Suppressor macrophage treated with lipopolysaccharide for 4 hours (primary cell): Measurements from ENCODE around the gene CACNB3.
"Not testable (repeated sequence)": the region's sequence is repeated elsewhere in the genome, so short reads cannot be mapped to it uniquely, and the experiment has no call there.

Source experiments
- DNase-seq: peaks from one replicate; pipeline ENCODE4 v3.0.0-alpha.2; 2020

The CACNB3 gene

GRCh38 chr12:48857278-48857994 is 39.1 kb downstream of the CACNB3 start:
- no peak for DNase-seq

GRCh38 chr12:48858043-48858442 is 39.7 kb downstream of the CACNB3 start:
- no peak for DNase-seq

DNA sequence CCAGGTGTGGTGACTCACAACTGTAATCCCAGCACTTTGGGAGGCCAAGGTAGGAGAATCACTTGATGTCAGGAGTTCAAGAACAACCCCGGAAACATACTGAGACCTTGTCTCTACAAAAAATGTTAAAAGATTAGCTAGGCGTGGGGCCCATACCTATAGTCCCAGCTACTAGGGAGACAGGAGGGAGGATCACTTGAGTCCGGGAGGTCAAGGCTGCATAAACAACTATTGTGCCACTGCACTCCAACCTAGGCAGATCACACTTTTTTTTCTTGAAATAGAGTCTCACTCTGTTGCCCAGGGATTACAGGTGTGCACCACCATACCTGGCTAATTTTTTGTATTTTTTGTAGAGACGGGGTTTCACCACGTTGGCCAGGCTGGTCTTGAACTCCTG is 41.3 kb downstream of the CACNB3 start:
- DNase-seq, result no peak

GRCh38 chr12:48860236-48860635 is 41.9 kb downstream of the CACNB3 start:
- DNase-seq, result not testable (repeated sequence)

- no peak for DNase-seq
These were observed 42.8 kb downstream of the CACNB3 start for GRCh38 chr12:48861111-48861510.

DNA sequence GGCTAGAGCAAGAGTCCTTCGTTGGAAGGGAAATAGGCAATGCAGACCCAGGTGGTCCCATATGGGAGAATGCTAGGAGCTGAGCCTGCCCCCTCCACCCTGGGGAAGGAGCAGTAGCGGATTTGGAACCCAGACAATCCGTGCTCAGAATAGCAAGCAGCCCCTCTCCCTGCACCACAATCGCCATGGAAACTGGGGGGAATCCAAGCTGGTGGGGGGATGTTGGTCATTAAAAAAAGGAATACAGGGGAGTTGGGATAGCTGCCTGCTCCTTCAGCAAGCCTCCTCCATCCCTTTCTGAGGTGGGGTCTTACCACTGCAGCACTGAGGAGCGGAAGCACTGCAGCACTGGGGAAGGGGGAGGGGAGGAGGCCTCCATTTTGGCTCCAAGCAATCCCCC is 44.5 kb downstream of the CACNB3 start:
- DNase-seq, result no peak

GRCh38 chr12:48863291-48863690 is 45.0 kb downstream of the CACNB3 start:
- no peak for DNase-seq

GRCh38 chr12:48865281-48866051 is 47.2 kb downstream of the CACNB3 start, which contains the start of gene RND1:
Gene RND1 (minus strand): TSS chr12:48865870. CDS start chr12:48865767, 103 bp downstream.
- peak; percentile 98 for DNase-seq

GRCh38 chr12:48866052-48866711 is 47.9 kb downstream of the CACNB3 start:
- no peak for DNase-seq

DNA sequence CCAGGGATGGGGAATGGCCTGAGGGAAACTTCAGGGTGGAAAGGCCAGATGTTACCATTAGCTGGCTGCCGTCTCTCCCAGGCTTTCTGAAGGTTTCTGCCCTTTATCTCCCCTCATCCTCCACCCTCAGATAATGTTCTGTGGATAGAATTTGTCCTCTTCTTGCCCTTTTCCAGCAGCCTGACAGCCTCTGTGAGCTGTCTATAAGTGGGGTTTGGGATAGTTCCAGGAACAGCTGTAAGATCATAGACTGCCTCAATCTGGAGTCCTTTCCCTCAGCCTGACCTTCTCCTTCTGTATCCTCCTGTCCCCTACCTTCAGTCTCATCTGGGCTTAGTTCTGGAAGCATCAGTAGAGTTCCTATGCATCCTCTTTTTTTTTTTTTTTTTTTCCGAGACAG is 50.2 kb downstream of the CACNB3 start:
- DNase-seq, result no peak

DNA sequence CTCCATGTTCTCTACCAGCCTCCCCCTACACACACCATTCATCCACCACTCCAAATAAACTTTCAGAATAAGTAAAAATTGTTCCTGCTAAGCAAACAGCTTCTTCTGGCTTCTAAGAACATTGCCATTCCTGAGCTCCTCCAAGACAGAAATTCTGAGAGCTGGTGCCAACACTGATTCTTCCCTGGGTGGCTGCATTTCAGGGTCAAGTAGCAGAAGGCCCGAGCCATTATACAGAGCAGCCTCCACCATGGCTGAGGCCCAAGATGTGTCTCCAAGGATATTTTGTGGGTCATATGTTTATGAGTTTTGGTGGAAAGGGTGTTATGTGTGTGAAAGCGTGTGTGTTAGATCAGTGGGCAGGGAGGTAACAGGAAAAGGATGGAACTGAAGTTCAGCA is 50.9 kb downstream of the CACNB3 start:
- no peak for DNase-seq

DNA sequence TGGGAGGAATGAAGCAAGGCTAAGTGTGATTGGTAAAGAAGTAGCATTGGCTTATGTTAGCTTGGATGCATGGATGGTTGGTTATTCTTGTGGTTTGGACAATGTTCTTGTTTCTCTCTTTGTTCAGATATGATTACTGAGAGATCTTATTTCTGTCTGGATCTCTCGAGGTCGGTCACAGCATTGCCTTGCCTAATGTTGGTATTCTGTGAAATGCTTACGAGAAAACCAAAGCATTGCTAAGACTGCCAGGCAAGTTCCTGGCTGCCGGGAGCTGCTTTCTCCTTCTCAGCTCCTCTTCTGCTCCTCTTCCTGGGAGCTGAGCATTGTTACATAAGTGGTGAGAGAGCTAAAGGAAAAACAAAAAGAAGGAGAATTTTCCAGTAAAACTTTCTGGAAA is 54.8 kb downstream of the CACNB3 start:
- DNase-seq, result no peak

DNA sequence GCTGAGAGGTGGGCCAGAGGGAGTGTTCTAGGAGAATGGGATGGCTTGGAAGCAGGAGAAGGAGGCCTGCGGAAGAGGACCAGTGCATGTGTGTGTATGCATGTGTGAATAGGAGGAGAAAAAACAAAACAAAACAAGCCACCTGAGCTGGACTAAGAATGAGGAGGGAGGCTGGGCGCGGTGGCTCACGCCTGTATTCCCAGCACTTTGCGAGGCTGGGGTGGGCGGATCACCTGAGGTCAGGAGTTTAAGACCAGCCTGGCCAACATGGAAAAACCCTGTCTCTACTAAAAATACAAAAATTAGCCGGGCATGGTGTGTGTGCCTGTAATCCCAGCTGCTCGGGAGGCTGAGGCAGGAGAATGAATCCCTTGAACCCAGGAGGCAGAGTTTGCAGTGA is 55.2 kb downstream of the CACNB3 start:
- DNase-seq, result not testable (repeated sequence)

- no peak for DNase-seq
These were observed 57.7 kb downstream of the CACNB3 start for GRCh38 chr12:48875944-48876515.
